Left cardiac atrium (tissue), 4 donors: ENCODE measurements around the gene NOTCH1. TPM values are rescaled to one million over a fixed set of nuclear protein-coding genes. Genes with fewer than 3 reads are reported as not detected.
A peak's percentile ranks its signal among the peaks of the same experiment; 100 is the strongest.

Source experiments
- ATAC-seq, 2 donors: fragments of 200-7000 bp; cut with Tn5 transposase; one replicate each; pipeline ENCODE4 v1.9.1; 2020; ENCODE audit warnings: mild to moderate bottlenecking in 2 of 2, moderate library complexity in 2 of 2
- DNase-seq: peaks from one replicate; pipeline ENCODE4 v3.0.0-alpha.2; 2020
- intact Hi-C, 2 donors: fragments of 100-400 bp; cut with DNase I; formaldehyde crosslinking; loops; one replicate each; pipeline versions ENCODE4 v1.14.1 to v1.15.1; 2022 to 2023
- total RNA-seq, 2 donors: library from RNA; stranded (reverse); fragmentation: NEBNext Ultra II Directional; extraction: Animal tissue kit (Norgen Biotek cat#: 25700); gene quantifications; one replicate each; pipeline ENCODE4 v1.2.1, GENCODE V29; 2021
- donor health status: DM: no; HTN: yes; CAD: no.
- donor health status: DM: no; HTN: yes; CAD: no; lungs with severe emphysema.
- donor health status: DM: yes; HTN: yes; CAD: no.
- donor health status: Dilated cardiomyopathy.

The NOTCH1 gene
- total RNA-seq, 2 donors from 2014 or later, result 22.7 to 36.0 TPM

DNA sequence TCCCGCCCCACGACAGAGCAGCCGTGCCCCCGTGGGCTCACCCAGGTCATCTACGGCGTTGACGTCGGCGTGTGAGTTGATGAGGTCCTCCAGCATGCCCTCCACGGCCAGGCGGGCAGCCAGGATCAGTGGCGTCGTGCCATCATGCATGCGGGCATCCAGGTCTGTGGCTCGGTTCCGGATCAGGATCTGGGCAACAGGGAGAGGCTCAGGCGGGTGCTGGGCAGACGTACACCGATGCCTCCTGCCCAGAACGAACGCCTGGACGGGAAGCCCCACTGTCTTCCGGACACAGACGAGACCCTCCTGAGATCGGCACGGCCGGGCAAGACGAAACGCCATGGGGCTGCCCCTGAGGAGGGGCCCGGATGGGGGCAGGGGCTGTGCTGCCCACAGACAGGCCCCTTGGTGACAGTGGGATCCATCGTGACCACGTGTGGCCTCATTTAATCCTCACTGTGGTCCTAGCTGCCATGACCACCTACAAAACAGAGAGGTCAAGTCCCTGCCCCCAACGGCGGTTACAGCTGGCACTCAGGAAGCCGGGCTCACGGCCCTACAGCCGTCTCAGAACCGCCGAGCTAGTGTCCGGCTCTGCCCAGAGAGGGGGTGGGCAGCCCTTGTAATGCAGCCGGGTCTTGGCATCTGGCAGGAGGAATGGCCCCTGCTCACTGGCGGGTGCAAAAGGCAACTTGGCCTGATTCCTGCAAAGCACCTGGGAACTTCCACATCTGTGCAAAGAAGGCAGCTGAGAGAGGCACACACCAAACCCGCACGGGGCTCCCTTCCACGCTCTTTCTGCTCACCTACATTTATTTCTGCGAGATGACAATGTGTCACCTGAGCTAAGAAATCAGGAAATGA lies 46.5 kb downstream of the NOTCH1 start:
- DNase-seq, result no peak
- intact Hi-C loops, result loop anchor here (10.0 kb wide), 1 partner anchor 45 kb away; the partner anchor contains the start of gene NOTCH1 (in 2 of the 2)
- no peak for ATAC-seq

DNA sequence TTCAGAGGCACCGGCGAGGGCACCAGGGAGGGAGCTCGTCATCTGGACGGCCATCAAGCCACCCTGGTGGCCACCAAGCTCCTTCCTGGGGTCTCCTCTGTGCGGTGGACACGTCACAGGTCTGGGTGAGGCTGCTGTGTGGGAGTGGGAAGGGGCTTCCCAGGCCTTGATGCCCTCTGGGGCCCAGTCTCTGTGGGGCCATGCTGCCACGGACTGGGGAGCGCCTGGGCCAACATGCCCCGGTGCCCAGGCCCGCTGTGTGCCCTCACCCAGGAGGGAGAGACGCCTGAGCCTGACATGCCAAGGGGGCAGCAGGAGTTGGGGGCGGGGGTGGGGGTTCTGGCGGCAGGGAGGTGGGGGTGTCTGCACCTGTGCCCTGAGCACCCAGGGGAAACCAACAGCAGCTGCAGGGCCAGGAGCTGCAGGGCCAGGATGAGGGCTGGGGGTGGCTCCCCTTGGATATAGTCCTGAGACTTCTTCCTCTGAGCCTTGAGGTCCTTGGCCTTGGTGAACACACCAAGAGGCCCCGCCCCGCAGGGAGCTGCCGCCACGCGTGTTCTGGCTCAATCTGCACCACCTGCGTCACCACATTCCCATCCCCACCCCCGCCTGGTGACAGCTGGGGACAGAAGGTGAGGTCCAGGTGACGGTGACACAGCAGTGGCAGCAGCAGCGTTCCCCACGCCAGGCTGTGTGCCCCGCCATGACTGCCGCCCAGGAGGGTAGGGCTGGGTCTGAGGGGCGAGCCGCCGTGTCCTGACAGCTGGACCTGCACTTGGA lies 47.7 kb downstream of the NOTCH1 start:
- intact Hi-C loops, result loop anchor here (10.0 kb wide), 1 partner anchor 47 kb away; the partner anchor contains the start of gene NOTCH1 (in 2 of the 2)
- no peak for DNase-seq

DNA sequence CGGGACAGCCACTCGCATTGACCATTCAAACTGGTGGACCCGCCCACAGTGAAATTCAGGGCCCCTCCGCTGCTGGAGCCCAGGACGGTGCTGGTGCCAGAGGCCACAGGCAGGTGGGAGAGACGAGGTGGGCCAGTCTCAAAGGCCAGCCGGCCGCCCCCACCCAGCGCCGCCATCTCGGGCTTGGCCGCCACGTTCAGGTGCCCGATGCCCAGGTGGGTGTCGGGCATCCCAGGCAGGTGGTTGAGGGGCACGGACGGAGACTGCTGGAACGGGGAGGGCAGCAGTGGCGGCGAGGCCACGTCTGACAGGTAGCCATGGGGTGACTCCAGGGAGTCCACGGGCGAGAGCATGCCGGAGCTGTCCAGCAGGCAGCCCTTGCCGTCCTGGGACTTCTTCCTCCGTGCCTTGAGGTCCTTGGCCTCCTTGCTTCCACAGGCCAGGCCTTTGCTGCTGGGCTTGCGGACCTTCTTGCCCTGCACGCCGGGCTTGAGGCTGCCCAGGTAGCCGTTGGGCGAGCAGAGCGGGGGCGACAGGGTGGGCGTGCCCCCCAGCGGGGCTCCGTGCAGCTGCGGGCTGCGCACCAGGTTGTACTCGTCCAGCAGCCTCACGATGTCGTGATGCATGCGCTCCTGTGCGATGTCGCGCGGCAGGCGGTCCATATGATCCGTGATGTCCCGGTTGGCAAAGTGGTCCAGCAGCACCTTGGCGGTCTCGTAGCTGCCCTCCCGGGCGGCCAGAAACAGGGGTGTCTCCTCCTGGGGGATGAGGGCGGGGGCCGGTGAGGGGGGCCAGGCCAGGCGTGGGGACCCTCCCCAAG lies 48.8 kb downstream of the NOTCH1 start:
- intact Hi-C loops, result loop anchor here (10.0 kb wide), 1 partner anchor 48 kb away; the partner anchor contains the start of gene NOTCH1 (in 2 of the 2)
- no peak for ATAC-seq
- no peak for DNase-seq

More for the DNA sequence above, 47.7 kb downstream of the NOTCH1 start:
- ATAC-seq, result no peak

DNA sequence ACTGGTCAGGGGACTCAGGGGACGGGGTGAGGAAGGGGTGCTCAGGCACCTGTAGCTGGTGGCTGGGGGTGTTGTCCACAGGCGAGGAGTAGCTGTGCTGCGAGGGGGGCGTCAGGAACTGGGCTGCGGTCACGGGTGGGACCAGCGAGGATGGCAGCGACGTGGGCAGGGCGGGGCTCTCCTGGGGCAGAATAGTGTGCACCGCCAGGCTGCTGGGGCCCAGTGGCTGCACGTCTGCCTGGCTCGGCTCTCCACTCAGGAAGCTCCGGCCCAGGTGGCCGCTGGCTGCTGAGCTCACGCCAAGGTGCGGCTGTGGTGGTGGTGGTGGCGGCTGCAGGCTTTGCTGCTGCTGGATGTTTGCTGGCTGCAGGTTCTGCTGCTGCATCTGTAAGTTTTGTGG lies 49.7 kb downstream of the NOTCH1 start:
- DNase-seq, result no peak
- intact Hi-C loops, result loop anchor here (10.0 kb wide), 1 partner anchor 49 kb away; the partner anchor contains the start of gene NOTCH1 (in 2 of the 2)
- ATAC-seq, result no peak

DNA sequence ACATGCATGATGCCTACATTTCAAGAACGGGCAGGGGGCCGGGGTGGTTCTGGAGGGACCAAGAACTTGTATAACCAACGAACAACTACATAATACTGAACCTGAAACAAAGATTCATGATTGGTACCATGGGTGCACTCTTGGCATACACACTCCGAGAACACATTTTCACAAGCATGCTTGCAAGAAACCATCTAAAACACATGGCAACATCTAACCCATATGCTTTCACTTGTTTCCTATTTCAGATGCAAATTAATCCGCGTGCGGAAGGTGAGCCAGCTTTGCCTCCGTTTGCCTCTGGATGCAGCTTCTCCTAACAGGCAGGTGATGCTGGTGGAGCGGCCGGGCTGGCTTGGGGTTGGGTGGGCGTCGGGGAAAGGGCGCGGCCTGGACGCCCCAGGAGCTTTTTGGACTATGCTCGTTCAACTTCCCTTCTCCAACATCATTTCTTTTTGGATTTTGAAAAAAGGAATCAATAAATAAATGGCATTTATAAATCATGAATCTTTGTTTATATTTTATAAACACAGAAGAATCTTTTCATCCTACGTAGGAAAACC lies 50.5 kb downstream of the NOTCH1 start:
- DNase-seq, result no peak
- intact Hi-C loops, result loop anchor here (10.0 kb wide), 1 partner anchor 49 kb away; the partner anchor contains the start of gene NOTCH1 (in 2 of the 2)
- no peak for ATAC-seq

DNA sequence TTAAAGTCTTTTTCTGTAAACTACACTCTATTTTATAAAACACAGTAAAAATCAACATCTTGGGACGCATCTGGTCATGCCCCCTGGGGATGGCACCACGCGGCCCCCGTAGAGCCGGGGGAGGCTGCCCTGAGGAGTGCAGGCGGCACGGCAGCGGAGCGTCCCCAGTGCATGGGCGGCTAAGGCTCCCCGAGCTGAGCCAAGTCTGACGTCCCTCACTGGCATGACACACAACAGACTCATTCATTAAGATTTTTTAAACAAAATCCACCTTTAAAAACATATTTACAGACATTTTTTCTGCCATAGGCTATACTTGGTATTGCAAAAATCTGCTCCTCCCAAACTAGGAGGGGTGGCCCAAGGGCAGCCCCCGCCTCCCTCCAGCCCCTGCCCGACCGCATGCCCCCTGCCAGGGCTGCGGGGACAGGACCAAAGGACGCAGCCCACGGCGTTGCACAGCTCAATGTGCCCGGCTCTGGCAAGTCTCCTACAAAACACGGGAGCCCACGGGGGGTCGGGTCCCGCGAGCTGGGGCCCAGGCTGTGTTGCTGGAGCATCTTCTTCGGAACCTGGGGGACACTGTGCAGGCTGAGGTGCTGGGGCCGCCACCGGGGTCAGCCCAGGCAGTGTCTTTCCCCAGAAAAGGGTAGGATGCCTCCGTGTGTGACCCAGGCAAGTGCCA lies 51.2 kb downstream of the NOTCH1 start:
- intact Hi-C loops, result loop anchor here (10.0 kb wide), 1 partner anchor 50 kb away; the partner anchor contains the start of gene NOTCH1 (in 2 of the 2)
- ATAC-seq (peak; percentile 29 to 30), DNase-seq (no peak)

DNA sequence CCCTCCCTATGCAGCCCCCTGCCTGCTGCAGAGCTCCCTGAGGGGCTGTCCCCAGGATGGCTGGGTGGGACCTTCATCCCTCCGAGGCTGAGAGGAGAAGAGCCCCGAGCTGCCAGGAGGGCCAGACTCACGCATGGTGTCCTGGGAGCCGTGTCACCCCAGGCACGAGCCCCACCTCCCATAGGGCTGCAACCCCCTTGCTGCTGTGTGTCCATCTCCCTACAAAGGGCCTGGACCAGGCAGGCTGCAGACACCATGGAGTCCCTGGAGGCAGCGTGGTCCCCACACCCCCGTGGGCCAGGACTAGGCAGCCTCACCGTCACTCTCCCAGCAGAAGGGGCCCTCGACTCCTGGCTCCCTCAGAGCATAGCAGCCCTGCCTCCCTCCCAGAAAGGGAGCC lies 51.8 kb downstream of the NOTCH1 start:
- intact Hi-C loops, result loop anchor here (10.0 kb wide), 1 partner anchor 51 kb away; the partner anchor contains the start of gene NOTCH1 (in 2 of the 2)
- ATAC-seq (peak; percentile 6 to 8), DNase-seq (no peak)

DNA sequence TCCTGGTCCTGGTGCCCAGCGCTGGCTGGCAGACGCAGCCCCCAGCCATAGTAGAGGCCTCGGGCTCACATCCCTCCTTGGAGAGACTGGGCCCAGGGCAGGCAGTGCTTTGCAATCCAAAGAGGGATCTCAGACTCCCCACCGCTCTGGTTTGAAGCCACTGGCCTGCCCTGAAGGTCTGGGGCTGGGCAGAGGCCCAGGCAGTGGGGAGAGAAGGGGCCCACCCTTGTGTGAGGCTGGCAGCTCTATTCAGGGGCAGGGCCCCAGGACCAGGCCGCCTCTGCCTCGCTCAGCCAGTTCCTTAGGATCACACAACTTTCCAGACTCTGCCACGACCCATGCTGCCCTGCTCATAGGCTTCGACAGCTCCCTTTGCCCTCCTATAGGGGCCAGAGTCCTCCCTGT lies 52.3 kb downstream of the NOTCH1 start:
- intact Hi-C loops, result loop anchor here (10.0 kb wide), 1 partner anchor 51 kb away; the partner anchor contains the start of gene NOTCH1 (in 2 of the 2)
- DNase-seq (no peak), ATAC-seq (peak; percentile 3 to 12)

DNA sequence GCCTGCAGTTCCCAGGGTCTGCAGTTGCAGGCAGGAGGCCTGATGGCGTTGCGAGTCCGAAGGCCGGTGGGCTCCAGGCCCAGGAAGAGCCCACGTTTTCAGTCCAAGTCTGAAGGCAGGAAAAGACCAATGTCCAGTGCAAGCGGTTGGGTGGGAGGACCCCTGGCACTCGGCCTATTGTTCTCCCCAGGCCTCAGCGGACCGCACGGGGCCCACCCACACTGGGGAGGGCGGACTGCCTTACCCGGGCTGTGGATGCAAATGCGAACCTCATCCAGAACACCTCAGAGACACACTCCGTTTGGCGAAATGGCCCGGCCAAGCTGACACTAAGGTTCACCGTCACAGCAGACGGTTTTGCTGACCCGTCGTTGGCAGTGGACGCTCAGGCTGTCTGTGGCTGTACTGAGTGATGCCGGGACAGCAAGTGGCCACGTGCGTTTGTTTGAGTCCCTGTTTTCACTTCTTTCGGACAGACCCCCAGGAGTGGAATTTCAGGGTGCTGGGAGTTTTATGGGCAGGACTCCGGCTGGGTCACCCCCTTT lies 52.8 kb downstream of the NOTCH1 start:
- no peak for DNase-seq
- peak; percentile 4 to 6 for ATAC-seq
- intact Hi-C loops, result loop anchor here (10.0 kb wide), 1 partner anchor 52 kb away; the partner anchor contains the start of gene NOTCH1 (in 2 of the 2)

DNA sequence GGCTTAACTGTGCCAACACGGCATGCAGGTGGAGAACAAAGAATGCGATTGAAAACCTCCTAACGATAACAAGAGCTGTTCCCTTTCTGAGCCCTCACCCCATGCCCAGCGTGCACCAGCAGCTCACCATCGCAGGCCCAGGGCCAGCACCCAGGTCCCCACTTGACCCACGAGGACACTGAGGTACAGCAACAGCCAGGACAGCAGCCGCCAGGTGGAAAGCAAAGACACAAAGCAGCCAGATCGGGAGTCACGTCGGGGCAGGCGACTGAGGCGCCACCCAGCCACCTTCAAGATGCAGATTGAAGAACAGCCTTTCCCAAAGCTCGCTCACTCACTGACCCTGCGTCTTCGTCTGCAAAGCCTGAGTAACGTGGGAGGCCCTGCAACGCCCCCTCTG lies 56.1 kb downstream of the NOTCH1 start:
- DNase-seq (no peak), ATAC-seq (no peak)
- intact Hi-C loops, result loop anchor here (2.0 to 10.0 kb wide), 2 partner anchors 55 to 141 kb away; partner anchors contain the start of gene NOTCH1 (in 2 of the 2)

DNA sequence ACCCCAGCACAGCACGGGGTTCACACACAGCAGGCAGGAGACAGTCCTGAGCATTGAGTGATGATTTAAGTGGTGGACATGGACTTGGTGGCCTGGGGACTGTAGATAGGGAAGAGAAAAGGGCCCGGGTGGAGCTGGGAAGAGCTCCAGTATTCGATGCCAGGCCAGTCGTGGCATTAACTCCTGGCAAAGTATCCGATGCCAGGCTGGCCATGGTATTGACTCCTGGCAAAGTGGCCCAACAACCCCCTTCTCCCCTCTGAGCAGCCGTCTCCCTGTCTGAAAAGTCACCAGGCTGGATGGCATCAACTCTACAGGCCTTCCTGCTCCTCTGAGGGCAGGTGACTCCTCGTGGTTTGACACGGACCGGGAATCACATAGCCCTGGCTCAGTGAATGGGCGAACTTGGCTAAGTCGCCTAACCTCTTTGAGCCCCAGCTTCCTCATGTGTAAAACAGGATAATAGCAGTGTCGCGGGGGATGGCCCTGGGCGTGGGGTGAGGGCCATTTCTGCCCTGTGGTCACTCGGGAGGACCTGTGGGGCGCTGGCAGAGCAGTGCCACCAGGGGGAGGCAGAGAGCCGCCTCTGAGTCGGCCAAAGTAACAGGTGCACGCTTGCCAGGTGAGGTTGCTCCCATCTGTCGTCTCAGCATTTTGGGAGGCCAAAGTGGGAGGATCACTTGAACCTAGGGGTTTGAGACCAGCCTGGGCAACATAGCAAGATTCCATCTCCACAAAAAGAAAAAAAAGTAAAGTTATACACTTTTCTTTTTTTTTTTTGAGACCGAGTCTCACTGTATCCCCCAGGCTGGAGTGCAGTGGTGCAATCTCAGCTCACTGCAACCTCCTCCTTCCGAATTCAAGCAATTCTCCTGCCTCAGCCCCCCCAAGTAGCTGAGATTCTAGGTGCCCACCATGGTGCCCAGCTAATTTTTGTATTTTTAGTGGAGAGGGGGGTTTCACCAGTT lies 57.3 kb downstream of the NOTCH1 start:
- ATAC-seq, result peak; percentile 17 to 20
- intact Hi-C loops, result loop anchor here (1.0 to 2.0 kb wide), 2 partner anchors 137 to 142 kb away; no protein-coding TSS in a partner anchor
- DNase-seq, result peak; percentile 71

DNA sequence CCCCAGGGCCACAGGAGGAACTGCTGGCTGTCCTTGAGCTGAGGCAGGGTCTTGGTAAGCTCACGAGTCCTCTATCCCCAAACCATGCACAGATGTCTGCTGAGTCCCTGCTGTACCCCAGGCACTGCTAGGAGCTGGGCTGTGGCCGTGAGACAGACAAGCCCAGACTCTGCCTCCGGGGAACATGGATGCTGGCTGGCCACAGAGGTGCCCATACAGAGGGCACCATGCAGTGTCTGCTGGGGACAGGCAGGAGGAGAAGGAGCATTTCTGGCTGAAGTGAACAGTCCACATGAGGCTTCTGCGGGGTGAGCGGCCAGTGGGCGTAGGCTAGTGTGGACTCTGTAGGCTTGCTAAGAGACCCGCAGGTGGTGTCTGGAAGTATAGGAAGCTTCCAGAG lies 58.2 kb downstream of the NOTCH1 start:
- ATAC-seq, result no peak
- intact Hi-C loops, result loop anchor here (1.0 to 2.0 kb wide), 2 partner anchors 138 to 143 kb away; no protein-coding TSS in a partner anchor
- no peak for DNase-seq

DNA sequence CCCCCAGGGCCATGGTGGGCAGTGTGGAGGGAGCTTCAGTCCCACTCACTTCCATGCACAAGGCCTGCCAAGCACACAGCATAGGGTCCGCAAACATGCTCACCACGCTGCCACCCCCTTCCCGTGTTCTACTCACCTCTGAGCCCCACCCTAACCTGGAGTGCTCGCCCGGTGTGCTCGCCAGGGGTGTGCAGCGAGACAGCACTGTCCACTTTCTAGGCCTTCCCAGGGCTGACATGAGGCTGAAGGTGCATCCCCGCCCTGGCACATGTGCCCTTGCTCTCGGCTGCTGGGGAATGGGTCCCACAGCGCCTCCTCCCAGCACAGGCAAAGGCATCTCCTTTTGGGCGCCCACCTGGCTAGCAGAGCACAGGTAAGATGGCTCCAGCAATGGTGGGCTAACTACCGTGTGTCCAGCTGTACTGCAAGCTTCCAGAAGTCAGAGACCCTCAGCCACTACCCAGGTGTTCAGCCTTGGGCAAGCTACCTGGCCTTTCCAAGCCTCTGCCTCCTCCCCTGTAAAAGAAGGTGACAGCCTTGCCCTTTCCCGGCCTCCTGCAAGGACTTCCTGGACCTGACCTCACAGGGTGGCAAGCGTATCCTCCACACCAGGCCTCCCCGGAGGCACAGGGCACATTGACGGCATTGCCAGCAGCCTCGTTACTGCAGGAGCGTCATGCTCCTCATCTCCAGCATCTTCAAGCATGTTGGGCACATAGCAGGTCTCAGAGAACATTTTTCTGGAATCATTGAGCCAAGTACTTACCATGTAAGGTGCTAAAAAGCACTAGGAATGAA lies 58.8 kb downstream of the NOTCH1 start:
- no peak for DNase-seq
- ATAC-seq, result no peak
- intact Hi-C loops, result no loop called here

DNA sequence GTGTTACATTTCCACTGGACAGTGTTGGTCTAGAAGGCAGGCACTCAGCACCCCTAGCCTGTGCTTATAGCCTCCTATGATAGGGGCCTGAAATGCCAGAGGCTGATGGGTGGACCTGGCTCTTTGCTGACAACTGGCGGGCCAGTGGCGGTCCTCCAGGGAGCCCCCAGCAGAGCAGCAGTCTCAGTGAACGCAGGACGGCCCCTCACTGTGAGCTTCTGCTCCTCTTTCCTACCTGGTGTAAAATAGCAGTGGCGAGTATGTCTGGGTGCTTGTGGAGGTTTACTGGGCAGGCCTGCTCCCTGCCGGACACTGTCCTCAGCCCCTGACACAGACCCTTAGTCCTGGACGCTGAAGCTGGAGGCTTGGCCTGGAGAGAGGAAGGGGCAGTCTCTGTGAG lies 59.7 kb downstream of the NOTCH1 start:
- intact Hi-C loops, result no loop called here
- DNase-seq, result no peak
- no peak for ATAC-seq
